Fibroblast of lung (primary cell): ENCODE results near the gene MRPL24. TPM values are rescaled to one million over a fixed set of nuclear protein-coding genes. Genes with fewer than 3 reads are reported as not detected.

Experiments used
- DNase-seq, 2 donors: peaks; one replicate each; pipeline versions ENCODE4 v3.0.0 to v3.0.0-alpha.2; 2010; ENCODE audit warnings: low read depth in 2 of 2
- H2AFZ ChIP-seq: 2 replicates; pipeline ENCODE4 v1.5.1; 2012; ENCODE audit warnings: low read length, control low read depth, inconsistent platforms
- H3K27ac ChIP-seq: 2 replicates; pipeline ENCODE4 v1.5.1; 2011; ENCODE audit warnings: low read length, control low read depth; ENCODE audit not compliant: insufficient read depth
- H3K27me3 ChIP-seq: 2 replicates; pipeline ENCODE4 v1.5.1; 2011; ENCODE audit warnings: mild to moderate bottlenecking, low read length; ENCODE audit not compliant: control insufficient read depth, insufficient read depth
- H3K36me3 ChIP-seq: 2 replicates; pipeline ENCODE4 v1.5.1; 2011; ENCODE audit warnings: low read length; ENCODE audit not compliant: control insufficient read depth, insufficient read depth
- H3K4me1 ChIP-seq: 2 replicates; pipeline ENCODE4 v1.5.1; 2011; ENCODE audit warnings: low read length; ENCODE audit not compliant: control insufficient read depth, insufficient read depth; ENCODE audit errors: extremely low read depth
- H3K4me2 ChIP-seq: 2 replicates; pipeline ENCODE4 v1.5.1; 2011; ENCODE audit warnings: low read length, control low read depth; ENCODE audit not compliant: insufficient read depth; ENCODE audit errors: extremely low read depth
- H3K4me3 ChIP-seq, 4 experiments: fragments of 200-600 bp in 1 of 4; sonication (generic) in 1 of 4; replicated peaks in 1 of 4; 2 replicates each; pipeline ENCODE4 v1.5.1; 2011 to 2016; ENCODE audit warnings: low read length in 4 of 4, low read depth in 3 of 4, mild to moderate bottlenecking in 3 of 4, control low read depth in 2 of 4, inconsistent platforms in 1 of 4, mixed read lengths in 1 of 4; ENCODE audit not compliant: insufficient read depth in 1 of 4; ENCODE audit errors: control extremely low read depth in 1 of 4
- H3K79me2 ChIP-seq: 2 replicates; pipeline ENCODE4 v1.5.1; 2012; ENCODE audit warnings: mild to moderate bottlenecking, low read length, inconsistent platforms; ENCODE audit not compliant: control insufficient read depth, insufficient read depth
- H3K9ac ChIP-seq: 2 replicates; pipeline ENCODE4 v1.5.1; 2011; ENCODE audit warnings: mild to moderate bottlenecking, low read length, control low read depth; ENCODE audit not compliant: insufficient read depth
- H3K9me3 ChIP-seq: 2 replicates; pipeline ENCODE4 v1.5.1; 2012; ENCODE audit warnings: low read depth, low read length; ENCODE audit not compliant: control insufficient read depth, insufficient read depth
- H4K20me1 ChIP-seq: 2 replicates; pipeline ENCODE4 v1.5.1; 2011; ENCODE audit warnings: low read length; ENCODE audit not compliant: control insufficient read depth, insufficient read depth; ENCODE audit errors: extremely low read depth
- CTCF ChIP-seq, 2 donors: IDR thresholded peaks in 1 of 2; conservative IDR thresholded peaks in 1 of 2; 1 replicate in 1 of 2; 2 replicates in 1 of 2; pipeline ENCODE4 v1.5.1; 2011 to 2012; ENCODE audit warnings: low read length in 2 of 2, control low read depth in 1 of 2, inconsistent platforms in 1 of 2, low read depth in 1 of 2, mild to moderate bottlenecking in 1 of 2
- EZH2 ChIP-seq: IDR thresholded peaks from 2 replicates; pipeline ENCODE4 v1.5.1; 2012; ENCODE audit warnings: low read length, control low read depth, mild to moderate bottlenecking; ENCODE audit errors: missing control alignments
- polyA plus RNA-seq, 2 donors: library from polyadenylated mRNA; depleted of rRNA in 1 of 2; stranded (reverse) in 1 of 2; unstranded in 1 of 2; fragments of >200 nt; gene quantifications; 2 replicates each; pipeline ENCODE4 v1.2.1, GENCODE V29; 2011 to 2012; ENCODE audit warnings: missing spikeins in 1 of 2
- total RNA-seq: library from RNA; depleted of rRNA; stranded (reverse); fragments of >200 nt; gene quantifications from 2 replicates; pipeline ENCODE4 v1.2.1, GENCODE V29; 2014

Gene MRPL24
- total and polyA plus RNA-seq, 2 donors (not counting 1 experiment from before 2014, with no cell fraction given): 58.8 to 67.2 TPM

- TF ChIP-seq CTCF (conservative IDR thresholded peaks at IDR 0.05 in 1 of 2, IDR thresholded peaks at IDR 0.05 in 1 of 2; ENCODE audit: low read depth in 1 of 2, low read length in 2 of 2): no peak
- no peak for TF ChIP-seq EZH2
- Histone ChIP-seq H3K36me3 (no peaks in the 10 kb centered on the region), H3K4me2 (no peak overlapping the region), H3K4me3 (no peak overlapping the region), H3K27me3 (no peaks in the 10 kb centered on the region), H3K9ac (no peak overlapping the region), H3K4me1 (peaks cover 15% of the 10 kb centered on the region), H2AFZ (no peak overlapping the region), H3K27ac (no peak overlapping the region), H3K79me2 (no peaks in the 10 kb centered on the region), H3K9me3 (no peaks in the 10 kb centered on the region), H4K20me1 (no peaks in the 10 kb centered on the region)
- DNase-seq: no peak
These were observed 48.4 kb downstream of the MRPL24 start for GRCh38 chr1:156692441-156692924.

- H3K4me3 ChIP-seq: no peak overlapping the region
- peaks cover 15% of the 10 kb centered on the region for H3K4me1 ChIP-seq
- H3K9me3 ChIP-seq: no peaks in the 10 kb centered on the region
- no peak overlapping the region for H2AFZ ChIP-seq
- peak in 1 of 2 donors; percentile 69 for DNase-seq
- H3K27me3 ChIP-seq: no peaks in the 10 kb centered on the region
- no peaks in the 10 kb centered on the region for H3K79me2 ChIP-seq
- no peaks in the 10 kb centered on the region for H4K20me1 ChIP-seq
- H3K36me3 ChIP-seq: no peaks in the 10 kb centered on the region
- no peak overlapping the region for H3K9ac ChIP-seq
- no peak overlapping the region for H3K27ac ChIP-seq
- peak; percentile 12 to 36 for TF ChIP-seq CTCF (conservative IDR thresholded peaks at IDR 0.05 in 1 of 2, IDR thresholded peaks at IDR 0.05 in 1 of 2; ENCODE audit: low read depth in 1 of 2, low read length in 2 of 2)
- TF ChIP-seq EZH2: no peak
- H3K4me2 ChIP-seq: no peak overlapping the region
These were observed 49.0 kb downstream of the MRPL24 start for GRCh38 chr1:156691665-156692440.

- H4K20me1 ChIP-seq: no peaks in the 10 kb centered on the region
- H3K79me2 ChIP-seq: no peaks in the 10 kb centered on the region
- DNase-seq: no peak
- no peaks in the 10 kb centered on the region for H3K9me3 ChIP-seq
- H3K4me3 ChIP-seq: no peak overlapping the region
- no peak overlapping the region for H2AFZ ChIP-seq
- H3K4me1 ChIP-seq: peaks cover 15% of the 10 kb centered on the region
- TF ChIP-seq EZH2 (no peak), CTCF (conservative IDR thresholded peaks at IDR 0.05 in 1 of 2, IDR thresholded peaks at IDR 0.05 in 1 of 2; ENCODE audit: low read depth in 1 of 2, low read length in 2 of 2) (no peak)
- H3K27me3 ChIP-seq: no peaks in the 10 kb centered on the region
- no peak overlapping the region for H3K27ac ChIP-seq
- no peak overlapping the region for H3K9ac ChIP-seq
- no peak overlapping the region for H3K4me2 ChIP-seq
- no peaks in the 10 kb centered on the region for H3K36me3 ChIP-seq
These were observed 49.7 kb downstream of the MRPL24 start for GRCh38 chr1:156691191-156691590.
